Parathyroid adenoma (tissue), 2 donors: ENCODE data around the gene IQUB.

Source experiments
- H2AFZ ChIP-seq: fragments of 300-600 bp; sonication (generic); one replicate; pipeline ENCODE4 v1.7.0; 2017; ENCODE audit warnings: antibody characterized with exemption, mild to moderate bottlenecking
- H3K27ac ChIP-seq: fragments of 300-600 bp; sonication (generic); one replicate; pipeline ENCODE4 v1.7.0; 2017
- H3K27me3 ChIP-seq: fragments of 300-600 bp; sonication (generic); one replicate; pipeline ENCODE4 v1.7.0; 2017; ENCODE audit warnings: low read length; ENCODE audit not compliant: control insufficient read depth, insufficient read depth
- H3K36me3 ChIP-seq: fragments of 300-600 bp; sonication (generic); one replicate; pipeline ENCODE4 v1.7.0; 2017; ENCODE audit warnings: low read length; ENCODE audit not compliant: control insufficient read depth, insufficient read depth
- H3K4me1 ChIP-seq: fragments of 300-600 bp; sonication (generic); one replicate; pipeline ENCODE4 v1.7.0; 2017; ENCODE audit warnings: control low read depth
- H3K4me2 ChIP-seq: fragments of 300-600 bp; sonication (generic); one replicate; pipeline ENCODE4 v1.7.0; 2017; ENCODE audit warnings: low read length
- H3K4me3 ChIP-seq: fragments of 300-600 bp; sonication (generic); one replicate; pipeline ENCODE4 v1.7.0; 2017; ENCODE audit warnings: low read depth, low read length
- H3K79me2 ChIP-seq: fragments of 300-600 bp; sonication (generic); one replicate; pipeline ENCODE4 v1.7.0; 2017; ENCODE audit warnings: control low read depth
- H3K9ac ChIP-seq: fragments of 300-600 bp; sonication (generic); one replicate; pipeline ENCODE4 v1.7.0; 2017; ENCODE audit warnings: mild to moderate bottlenecking
- H3K9me3 ChIP-seq: fragments of 300-600 bp; sonication (generic); one replicate; pipeline ENCODE4 v1.7.0; 2017; ENCODE audit warnings: low read length; ENCODE audit not compliant: control insufficient read depth
- CTCF ChIP-seq: fragments of 300-600 bp; sonication (generic); IDR thresholded peaks from one replicate; pipeline ENCODE4 v1.7.0; 2017; ENCODE audit warnings: antibody characterized with exemption, mild to moderate bottlenecking
- donor health status: primary hyperparathyroidism.

The IQUB gene

DNA sequence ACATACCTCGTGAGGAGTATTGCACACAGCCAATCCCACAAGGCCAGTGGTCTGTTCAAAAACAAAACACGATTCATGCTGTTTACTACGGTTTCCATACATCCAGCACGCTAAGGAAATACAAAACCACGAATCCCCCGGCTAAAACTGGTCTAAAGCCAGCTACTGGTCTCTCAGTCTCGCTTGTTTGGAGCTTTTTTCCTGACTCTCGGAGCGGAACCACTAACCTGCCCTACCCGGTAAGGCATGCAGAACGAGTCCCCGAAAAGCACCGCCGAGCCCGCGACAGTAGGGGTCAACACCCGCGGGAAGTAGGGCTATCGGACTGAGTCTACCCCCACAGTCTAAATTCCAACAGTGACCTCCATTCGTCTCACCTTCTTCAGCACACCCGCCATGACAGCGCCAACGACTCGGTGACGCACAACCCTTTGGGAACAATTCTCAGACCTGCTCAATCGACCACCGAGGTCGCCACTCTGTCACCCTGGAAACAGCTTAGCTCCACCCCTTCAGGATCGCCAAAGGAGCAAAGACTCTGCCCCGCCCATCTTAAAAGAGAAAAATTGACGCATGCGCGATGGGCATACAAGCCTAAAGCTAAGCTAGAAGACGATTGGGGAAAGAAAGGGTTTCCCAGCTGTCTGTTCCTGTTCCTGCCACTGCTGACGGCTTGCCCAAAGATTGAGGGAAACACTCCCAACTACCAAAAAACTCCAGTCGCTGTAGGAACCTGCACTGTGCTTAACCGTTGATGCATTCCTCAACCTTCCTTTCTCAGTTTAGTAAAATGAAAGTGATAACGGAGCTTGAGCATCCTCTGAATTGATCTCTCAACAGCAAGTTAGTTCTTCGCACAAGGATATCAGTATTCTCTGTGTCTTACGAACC is 23.2 kb upstream of the IQUB start, which contains the start of gene NDUFA5:
TSS of gene NDUFA5 (minus strand) at position 421 of the 891 bp plus-strand sequence. CDS start at position 398, 23 bp downstream.
- Histone ChIP-seq H3K79me2 (peaks cover 24% of the 10 kb centered on the region), H3K9ac (peak within 1 kb of the TSS; percentile 44), H3K27ac (peak within 1 kb of the TSS; percentile 91), H3K9me3 (no peaks in the 10 kb centered on the region), H3K4me3 (peak within 1 kb of the TSS; percentile 92), H3K27me3 (no peaks in the 10 kb centered on the region), H3K4me2 (peak within 1 kb of the TSS; percentile 82), H3K4me1 (peaks cover 17% of the 10 kb centered on the region), H3K36me3 (no peaks in the 10 kb centered on the region), H2AFZ (peak within 1 kb of the TSS; percentile 96)
- TF ChIP-seq CTCF = no peak

GRCh38 chr7:123557016-123557397 is 22.6 kb upstream of the IQUB start:
- Histone ChIP-seq H3K9me3 (no peaks in the 10 kb centered on the region), H3K9ac (no peak overlapping the region), H3K36me3 (no peaks in the 10 kb centered on the region), H3K4me2 (peak overlapping the region; percentile 82), H3K4me1 (peaks cover 17% of the 10 kb centered on the region), H2AFZ (peak overlapping the region; percentile 96), H3K4me3 (peak overlapping the region; percentile 92), H3K27me3 (no peaks in the 10 kb centered on the region), H3K27ac (peak overlapping the region; percentile 91), H3K79me2 (peaks cover 28% of the 10 kb centered on the region)
- TF ChIP-seq CTCF = no peak

DNA sequence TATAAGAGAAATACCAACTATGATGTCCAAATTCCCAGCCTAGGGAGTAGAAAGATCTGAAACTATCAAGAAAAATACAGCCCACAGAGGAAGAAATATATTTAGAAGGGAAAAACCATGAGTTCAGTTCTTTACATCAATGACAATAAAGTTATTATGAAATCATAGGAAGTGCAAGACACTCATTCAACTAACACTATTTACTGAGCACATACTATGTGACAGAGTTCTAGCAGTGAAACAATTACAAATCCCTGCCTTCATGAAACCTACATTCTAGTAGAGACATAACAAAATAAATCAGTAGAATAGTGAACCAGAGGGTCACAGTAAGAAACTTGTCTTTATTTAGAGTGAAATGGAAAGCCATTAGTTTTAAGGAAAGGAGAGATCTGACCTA is 21.1 kb upstream of the IQUB start:
- H3K79me2 ChIP-seq = peaks cover 36% of the 10 kb centered on the region
- peaks cover 17% of the 10 kb centered on the region for H3K4me1 ChIP-seq
- no peak overlapping the region for H3K9ac ChIP-seq
- no peak overlapping the region for H3K27ac ChIP-seq
- no peaks in the 10 kb centered on the region for H3K9me3 ChIP-seq
- no peak overlapping the region for H2AFZ ChIP-seq
- no peak for TF ChIP-seq CTCF
- H3K36me3 ChIP-seq = no peaks in the 10 kb centered on the region
- H3K27me3 ChIP-seq = no peaks in the 10 kb centered on the region
- no peak overlapping the region for H3K4me3 ChIP-seq
- no peak overlapping the region for H3K4me2 ChIP-seq

DNA sequence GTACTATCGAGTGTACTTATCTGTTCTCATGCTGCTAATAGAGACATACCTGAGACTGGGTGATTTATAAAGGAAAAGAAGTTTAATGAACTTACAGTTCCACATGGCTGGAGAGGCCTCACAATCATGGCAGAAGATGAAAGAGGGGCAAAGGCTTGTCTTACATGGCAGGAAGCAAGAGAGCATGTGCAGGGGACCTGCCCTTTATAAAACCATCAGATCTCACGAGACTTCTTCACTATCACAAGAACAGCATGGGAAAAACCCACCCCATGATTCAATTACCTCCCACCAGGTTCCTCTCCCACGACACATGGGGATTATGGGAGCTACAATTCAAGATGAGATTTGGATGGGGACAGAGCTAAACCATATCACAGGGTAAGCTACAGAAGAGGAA is 18.8 kb upstream of the IQUB start:
- Histone ChIP-seq H3K9me3 (no peaks in the 10 kb centered on the region), H3K4me3 (no peak overlapping the region), H3K4me2 (no peak overlapping the region), H3K4me1 (peaks cover 17% of the 10 kb centered on the region), H3K36me3 (no peaks in the 10 kb centered on the region), H3K9ac (no peak overlapping the region), H3K27ac (no peak overlapping the region), H2AFZ (no peak overlapping the region), H3K79me2 (peaks cover 39% of the 10 kb centered on the region), H3K27me3 (no peaks in the 10 kb centered on the region)
- no peak for TF ChIP-seq CTCF
